GM21576 (cell line): Measurements from ENCODE around the gene NEURL1B.

Source experiments
- ATAC-seq: cut with Tn5 transposase; IDR thresholded peaks from one replicate; pipeline ENCODE4 v1.9.1; 2021; ENCODE audit warnings: mild to moderate bottlenecking, moderate library complexity; ENCODE audit not compliant: unreplicated experiment

Gene NEURL1B

DNA sequence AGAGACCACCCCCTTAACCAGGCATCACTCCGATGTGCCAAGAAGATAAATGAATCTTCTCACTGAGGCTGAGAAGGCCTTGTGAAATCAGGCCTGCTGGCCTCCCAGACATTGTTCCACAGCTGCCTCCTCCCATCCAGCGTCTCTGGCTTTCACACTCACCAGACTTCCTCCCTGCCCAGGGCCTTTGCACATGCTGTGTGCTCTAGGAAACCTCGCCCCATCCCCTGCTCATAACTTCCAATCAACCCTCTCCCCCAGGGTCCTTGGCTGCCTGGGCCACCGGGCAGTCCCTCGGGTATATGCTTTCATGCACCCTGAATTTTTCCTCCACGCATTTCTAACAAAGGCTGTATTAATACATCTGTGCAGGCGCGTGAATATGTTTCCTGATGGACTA, 71.5 kb downstream of the NEURL1B start:
- ATAC-seq: no peak

DNA sequence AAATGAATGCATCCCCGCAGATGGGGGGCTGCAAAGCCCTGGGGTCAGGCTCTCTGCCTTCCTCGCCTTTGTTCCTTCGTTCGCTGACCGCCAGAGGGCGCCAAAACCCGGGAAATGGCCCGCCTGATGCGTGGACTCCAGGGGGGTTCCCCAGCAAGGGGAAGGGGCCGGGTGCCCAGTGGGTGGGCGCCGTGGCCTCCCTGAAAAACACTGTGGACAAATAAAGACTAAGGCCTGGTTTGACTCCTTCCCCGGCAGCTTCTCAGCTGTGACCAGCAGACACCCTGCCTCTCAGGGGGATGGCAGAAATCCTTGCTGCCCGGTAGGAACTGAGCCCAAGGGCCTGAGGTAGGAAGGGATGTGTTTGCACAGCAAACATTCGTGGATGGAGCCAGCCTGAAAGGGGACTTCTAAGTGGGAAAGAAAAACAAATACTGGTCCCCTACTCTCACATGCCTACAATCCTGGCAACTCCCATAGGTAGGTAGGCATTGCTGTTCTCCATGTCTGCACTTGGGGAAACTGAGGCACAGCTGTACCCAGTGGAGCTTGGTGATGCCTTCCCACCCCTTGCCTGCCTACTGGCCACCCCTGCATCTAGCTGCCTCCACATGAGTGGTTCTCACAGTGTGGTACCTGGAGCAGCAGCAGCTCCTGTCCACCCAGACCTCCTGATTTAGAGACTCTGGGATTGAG, 72.2 kb downstream of the NEURL1B start:
- ATAC-seq: no peak

DNA sequence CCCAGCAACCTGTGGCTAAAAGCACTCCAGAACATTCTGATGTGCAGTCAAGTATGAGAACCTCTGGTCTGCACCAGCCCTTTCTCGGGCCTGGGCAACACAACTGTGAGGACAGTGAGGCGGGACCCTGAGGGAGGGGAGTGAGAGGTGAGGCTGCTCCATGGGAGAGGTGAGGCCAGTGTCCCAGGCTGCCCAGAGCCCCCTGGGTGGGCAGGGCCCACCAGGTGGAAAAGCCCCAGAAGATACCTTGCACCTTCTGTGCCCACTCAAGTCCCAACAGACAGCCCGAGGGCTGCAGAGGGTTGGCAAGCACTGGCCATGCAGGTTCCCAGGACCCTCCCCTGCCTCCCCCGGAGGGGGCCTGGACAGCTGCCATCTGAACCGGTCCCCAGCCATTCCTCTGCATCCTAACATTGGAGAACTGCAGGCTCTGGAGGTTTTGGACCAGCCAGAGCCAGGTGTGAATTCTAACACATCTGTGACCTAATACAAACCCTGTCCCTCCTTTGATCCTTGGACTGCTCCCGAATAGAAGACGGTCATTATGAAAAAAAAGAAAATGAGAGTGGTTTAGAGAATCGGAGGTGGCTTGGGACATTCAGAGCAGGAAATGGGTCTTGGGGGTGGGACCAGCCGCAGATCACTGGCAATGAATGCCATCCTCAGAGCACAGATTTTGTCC, 72.9 kb downstream of the NEURL1B start:
- no peak for ATAC-seq

DNA sequence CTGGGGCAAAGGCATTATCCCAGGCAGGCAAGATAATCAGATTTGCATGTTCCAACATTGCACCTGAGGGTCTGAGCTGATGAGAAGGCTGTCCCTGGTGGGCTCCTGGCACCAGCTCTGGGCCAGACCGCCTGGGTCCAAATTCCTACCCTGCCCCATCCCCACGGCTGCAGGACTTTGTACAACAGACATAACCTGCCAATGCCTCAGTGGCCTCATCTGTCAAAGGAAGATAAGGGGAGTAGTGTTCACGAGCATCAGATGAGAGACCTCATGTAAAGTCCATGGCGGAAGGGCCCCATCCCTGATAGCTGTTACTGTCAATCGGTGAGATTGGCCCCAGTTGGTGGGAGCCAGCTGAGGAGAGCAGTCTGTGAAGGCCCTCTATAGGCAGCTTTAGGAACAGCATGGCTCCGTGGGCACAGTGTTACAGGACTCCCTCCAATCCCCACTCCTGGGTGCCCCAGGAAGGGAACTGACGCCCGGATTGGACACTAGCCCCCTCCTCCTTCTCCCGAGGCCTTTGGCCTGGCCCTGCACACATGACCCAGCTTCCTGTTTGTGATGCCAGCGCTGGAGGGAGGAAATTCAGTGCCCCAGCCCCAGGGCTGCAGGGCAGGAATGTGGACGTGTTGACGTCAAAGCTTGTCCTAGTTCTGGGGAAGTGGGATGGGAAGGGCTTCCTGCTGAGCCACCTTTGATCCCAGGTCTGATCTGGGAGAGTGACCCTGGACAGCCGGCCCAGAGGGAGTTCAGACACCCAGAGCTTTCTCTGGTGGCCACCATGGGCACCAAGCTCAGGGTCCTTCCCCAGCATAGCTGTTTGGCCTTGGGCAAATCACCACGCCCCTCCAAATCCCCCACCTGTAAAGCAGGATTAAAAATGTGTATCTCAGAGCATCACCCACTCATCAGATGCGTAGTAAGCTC, 73.7 kb downstream of the NEURL1B start:
- peak; percentile 61 for ATAC-seq

DNA sequence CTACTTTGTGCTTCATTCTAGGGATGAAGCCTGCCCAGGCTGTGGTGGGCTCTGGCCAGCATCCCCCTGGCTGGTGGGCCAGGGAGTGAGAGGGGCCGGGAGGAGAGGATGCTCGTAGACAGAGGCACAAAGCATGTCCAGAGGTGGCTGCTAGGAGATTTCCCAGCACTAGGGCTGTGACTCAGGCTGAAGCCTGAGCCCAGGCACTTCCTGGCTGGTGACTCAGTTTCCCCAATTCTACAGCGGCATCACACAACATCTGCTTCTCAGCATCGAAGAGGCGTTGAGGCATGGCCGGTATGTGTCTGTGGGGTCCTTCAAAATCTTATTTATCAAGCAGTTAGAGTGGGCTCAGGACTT, 74.3 kb downstream of the NEURL1B start:
- ATAC-seq: no peak

DNA sequence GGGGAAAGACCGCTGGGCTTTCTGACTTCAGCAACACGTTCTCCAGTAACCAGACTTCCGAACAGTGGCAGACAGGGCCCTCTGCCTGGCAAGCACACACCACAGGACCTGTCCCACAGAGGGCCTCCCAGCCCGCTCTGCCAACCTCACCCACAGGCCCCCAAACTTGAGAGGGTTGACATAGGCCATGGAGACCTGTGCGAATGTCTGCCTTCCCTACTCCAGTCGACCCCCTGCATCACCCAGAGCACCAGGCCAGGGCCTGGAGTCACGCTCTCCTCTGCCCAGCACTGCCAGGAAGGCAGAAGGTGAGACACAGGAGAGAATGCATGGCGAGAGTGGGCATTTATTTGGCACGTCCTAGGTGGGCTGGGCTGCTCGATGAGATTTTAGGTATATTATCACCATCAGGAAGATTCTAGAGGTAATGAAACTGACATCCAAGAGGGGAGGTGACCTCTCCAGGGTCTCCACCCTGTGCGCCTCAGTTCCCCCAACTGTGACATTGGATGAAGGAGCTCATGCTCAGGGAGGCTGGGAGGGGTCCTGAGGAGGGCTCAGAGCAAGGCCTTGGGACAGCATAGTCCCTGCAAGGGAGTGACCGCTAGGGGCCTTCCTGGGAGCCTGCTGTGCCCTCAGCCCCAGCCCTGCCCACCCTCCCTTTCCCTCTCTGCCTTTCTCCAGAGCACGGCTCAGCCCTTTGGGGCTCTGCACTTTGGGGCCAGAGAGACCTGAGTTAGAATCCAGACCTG, 75.0 kb downstream of the NEURL1B start:
- no peak for ATAC-seq

DNA sequence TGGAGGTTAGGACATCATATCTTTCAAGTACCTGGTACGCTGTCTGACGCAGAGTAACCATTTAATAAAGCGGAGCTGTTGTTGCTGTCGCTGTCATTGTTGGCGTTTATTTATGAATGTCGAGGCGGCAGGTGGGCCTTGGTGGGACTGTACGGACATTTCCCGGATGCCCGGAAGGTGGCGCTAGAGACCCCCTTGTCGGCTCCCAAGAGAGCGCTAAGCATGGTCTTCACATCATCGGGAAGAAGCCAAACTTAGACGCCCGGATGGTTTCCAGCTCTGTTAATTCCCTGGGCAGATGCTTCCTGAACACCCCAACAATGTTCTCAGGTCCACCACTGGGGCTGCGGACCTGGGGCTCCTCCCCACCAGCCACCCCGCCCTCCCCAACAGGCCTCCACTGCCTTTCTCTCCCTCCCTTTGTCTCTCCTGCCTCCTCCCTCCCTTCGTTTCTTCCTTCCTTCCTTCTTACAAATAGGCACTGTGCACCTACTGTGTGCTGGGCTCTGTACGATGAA, 75.8 kb downstream of the NEURL1B start:
- no peak for ATAC-seq

DNA sequence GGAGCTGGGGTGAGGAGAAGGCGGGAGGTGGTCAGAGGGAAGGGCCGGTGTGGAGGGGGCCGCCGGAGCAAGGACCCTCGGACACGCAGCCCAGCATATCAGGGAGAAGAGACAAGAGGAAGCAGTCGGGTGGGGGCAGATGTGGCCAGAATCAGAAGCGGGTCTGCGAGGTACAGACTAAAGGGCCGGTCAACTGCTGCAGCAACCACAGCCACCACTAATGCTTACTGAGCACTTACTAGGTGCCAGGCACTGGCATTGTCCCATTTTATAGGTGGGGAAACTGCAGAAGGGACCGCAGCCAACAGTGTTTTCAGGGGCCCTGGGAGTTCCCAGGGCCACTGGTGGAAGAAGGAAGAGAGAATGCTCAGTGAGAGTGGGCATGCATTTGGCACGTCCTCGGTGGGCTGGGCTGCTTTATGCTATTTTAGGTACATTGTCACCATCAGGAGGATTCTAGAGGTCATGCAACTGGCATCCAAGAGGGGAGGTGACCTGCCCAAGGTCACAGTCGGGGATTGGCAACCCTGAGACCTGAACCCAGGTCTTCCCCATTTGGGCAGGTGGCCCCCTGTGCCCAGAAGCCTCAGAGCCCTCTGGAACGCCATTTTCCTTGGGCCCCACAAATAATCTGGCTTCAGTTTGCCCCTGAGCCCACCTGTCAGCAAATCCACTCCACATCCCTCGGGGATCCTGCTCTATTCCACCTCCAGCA, 76.6 kb downstream of the NEURL1B start:
- ATAC-seq: no peak

DNA sequence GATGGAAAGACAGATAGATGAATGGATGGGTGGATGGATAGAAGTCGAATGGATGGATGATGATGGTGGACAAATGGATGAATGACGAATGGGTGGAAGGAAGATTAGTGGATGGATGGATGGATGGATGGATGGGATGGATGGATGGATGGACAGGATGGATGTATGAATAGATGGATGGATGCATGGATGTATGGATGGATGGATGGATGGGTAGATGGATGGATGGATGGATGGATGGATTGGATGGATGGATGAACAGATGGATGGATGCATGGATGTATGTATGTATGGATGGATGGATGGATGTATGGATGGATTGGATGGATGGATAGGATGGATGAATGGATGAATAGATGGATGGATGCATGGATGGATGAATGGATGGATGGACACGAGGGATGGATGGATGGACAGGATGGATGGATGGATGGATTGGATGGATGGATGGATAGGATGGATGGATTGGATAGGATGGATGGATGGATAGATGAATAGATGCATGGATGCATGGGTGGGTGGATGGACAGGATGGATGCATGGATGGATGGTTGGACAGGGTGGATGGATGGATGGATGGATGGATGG, 77.6 kb downstream of the NEURL1B start:
- ATAC-seq: no peak

DNA sequence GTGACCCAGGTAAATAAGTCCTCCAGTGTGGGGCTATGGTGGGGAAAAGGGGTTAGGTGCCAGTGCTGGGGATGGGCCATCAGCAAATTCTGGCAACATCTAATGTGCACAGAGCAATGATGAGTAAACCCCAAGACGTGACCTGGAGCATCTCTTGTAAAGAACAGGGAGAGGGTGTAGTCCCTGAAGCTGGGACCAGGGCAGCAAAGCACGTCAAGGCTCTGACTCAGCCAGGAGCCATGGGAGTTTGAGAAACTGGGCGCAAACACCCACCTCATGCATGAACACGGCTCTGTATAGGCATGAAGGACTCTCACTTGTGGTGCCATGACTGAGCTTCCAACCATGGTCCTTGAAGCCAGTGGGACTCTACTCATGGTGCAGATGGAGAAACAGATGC, 78.1 kb downstream of the NEURL1B start:
- no peak for ATAC-seq

DNA sequence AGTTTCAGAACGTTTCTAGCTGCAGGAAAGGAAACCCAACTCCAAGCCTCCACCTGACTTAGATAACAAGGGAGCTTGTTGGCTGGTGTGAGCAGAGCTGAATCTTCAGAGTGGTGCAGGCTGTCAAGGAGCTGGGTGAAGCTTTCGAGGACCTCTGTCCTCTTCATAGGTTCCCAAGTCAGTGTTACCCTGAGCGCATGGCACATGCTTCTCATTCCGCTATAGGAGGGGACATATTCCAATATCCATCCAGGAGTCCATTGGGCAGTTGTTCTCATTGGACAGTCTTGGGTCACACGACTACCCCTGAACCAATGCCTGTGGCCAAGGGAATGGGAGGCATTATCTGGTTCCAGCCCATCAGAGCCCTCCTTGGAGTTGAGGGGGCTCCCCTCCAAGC, 79.6 kb downstream of the NEURL1B start:
- no peak for ATAC-seq

DNA sequence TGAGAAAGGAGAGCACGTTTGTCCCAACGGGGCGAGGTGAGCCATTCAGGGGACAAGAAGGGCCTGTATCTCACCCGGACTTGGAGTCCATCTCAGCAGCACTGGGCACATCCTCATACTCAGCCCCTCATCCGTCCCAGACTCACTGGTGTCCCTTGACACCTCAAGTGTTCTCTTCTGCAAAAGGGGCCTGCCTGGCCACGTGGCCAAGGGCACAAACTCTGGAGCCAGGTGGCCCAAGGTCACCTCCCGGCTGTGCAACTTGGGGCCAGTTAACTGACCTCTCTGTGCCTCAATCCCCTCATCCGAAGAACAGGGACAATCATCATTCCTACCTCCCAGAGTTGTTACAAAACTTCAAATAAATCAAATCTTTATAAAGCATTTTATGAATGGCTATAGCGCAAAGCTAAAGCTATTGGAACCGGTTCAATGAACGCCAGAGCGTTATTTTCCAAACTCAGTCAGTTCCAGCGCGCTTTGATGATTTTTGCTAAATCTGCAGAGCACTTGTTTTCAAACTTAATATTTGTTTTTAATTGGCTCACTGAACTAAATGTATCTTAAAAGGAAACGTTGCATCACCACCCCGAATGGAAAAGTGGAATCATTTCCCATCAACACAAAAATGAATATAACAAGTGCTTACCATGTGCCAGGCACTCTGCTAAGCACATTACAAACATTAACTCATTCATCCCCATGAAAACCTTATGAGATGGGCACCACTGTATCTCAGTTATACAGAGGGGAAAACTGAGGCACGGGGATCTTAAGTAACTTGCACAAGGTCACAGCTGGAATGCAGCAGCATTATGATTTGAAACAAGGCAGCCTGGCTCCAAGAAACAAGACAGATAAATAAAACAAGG, 80.6 kb downstream of the NEURL1B start:
- no peak for ATAC-seq

DNA sequence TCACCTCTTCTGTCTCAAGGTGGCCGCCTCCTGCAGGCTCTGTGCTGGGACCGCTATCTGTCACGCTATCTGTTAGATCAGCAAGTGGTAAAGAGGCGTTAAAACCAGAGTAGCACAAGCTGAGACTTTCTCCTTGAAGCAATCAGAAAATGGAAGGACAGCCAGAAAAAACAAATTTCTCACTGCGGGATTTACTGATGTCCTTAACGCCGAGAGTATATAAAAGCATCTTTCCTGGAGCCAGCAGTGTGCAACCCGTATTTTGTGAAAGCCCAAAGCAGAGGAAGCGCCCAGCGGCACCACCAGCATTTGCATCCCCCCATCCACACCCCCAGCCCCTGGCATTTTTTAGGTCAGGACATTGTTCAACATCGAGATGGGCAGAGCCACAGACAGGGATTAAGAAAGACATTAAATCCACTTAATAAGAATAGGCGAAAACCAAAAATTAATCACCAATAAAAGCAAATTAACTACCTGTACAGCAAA, 81.3 kb downstream of the NEURL1B start:
- ATAC-seq: no peak

DNA sequence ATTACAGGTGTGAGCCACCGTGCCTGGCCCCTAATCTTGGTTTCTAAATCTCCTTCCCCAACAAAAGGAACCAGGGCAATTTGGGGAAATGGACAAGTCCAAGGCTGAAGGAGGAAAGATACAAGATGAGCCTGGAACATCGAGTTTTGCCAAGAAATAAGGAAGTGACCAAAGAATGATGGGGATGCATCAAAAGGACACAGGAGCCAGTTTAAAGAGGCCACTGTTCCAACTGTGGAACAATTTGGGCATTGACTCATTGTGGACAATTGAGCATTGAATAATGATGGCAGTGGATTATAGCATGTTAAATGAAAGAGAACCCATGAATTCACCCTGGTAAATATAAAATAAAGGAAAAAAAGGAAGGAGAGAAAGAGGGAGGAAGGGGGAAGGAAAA, 82.4 kb downstream of the NEURL1B start:
- ATAC-seq: no peak

DNA sequence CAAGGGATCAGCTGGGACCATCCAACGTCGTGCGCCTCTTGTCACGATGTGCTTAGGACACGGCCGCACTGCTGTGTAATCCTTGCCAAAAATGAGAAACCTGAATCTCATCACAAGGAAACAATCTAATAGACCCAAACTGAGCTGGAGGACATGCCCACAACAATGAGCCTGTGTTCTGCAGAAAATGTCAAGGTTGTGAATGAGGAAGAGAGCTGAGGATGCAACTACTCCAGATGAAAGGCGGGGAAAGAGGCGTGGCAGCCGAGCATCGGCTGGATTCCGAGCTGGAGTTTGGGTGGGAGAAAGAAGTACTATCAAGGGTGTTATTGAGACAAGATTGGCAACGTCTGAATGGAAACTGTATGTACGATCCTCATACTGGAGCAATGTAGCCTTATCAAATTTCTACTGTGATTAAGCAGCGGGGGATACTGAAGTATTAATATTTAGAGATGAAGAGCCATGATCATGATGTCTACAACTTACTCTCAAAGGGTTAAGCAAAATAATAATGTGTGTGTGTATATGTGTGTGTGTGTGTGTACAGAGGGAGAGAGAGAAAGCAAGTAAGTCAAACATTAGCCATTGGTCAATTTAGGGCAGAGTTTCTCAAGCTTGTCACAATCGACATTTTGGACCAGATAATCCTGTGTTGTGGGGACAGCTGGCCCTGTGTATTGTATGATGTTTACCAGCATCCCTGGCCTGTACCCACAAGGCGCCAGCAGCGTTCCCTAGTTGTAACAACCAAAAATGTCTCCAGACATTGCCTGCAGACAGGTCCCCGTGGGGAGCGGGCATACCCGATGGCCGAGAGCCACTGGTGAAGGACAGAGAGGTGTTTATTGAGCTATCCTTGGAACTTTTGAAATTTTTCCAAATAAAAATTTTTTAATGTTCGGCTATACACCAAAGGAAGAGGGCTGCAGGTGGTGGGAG, 83.5 kb downstream of the NEURL1B start:
- no peak for ATAC-seq

DNA sequence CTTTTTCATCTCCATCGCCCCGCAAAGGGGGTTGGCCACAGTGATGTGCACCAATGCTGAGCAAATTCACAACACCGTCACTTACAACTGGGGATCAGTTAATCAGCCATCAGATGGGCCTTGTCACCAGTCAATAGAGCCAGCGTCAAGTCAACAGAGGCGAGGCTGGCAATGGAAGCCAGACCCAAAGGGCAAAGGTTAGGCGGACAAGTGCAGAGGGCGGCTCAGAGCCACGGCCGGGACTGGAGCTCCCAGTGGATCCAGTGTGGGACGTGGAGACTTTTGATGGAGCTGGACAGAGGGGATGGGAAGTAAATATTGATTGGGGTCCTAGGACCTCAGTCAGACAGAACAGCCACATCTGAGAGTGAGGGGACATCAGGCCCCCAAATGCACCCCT, 84.2 kb downstream of the NEURL1B start:
- no peak for ATAC-seq

DNA sequence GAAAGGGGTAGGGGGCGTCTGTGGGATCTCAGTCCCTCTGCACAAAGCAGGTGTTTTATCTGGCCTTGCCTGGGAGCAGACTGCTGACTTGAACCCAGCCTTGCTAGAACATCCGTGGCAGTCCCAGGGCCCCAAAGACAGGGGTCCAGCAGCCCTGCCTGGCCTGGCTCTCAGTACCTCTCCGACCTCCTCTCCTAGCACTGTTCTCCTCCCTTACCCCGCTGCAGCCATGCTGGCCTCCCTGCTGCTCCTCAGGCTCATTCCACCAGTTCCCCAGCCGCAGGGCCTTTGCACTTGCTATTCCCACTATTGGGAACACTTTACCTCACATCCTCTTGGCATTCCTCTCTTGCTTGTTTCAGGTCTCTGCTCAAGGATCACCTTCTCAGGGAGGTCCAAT, 84.7 kb downstream of the NEURL1B start:
- ATAC-seq: no peak

DNA sequence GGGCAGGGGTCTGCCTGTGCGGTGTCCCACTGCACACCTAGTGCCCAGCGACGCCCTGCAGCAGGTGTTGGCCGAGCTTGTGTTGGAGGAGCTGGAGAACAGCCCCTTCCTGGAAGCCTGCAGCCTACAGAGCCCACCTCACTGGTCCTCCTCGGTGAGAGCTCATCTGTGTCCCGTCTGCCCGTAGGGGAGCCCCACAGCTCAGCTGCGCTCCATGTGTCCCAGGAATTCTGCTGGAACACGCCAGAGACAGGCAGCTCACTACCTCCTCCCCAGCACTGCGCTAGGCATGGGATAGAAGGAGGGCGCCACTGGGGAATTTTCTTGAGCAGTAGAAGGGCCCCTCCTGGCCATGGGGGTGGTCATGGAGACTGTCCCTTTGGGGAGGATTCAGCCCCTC, 85.9 kb downstream of the NEURL1B start:
- no peak for ATAC-seq
